Uterus (tissue), 2 donors: ENCODE measurements around the gene FOXC2.

Source experiments
- POLR2A ChIP-seq, 2 donors: fragments of 450-650 bp; IDR thresholded peaks; one replicate each; pipeline ENCODE4 v1.6.1; 2016; ENCODE audit warnings: antibody characterized with exemption in 2 of 2, mild to moderate bottlenecking in 1 of 2, moderate library complexity in 1 of 2
- TF ChIP-seq, protein P1 (sequence below), 4 experiments: fragments of 200-600 bp in 2 of 4; fragments of 450-650 bp in 2 of 4; sonication (generic) in 2 of 4; IDR thresholded peaks; one replicate each; pipeline ENCODE4 v1.5.1; 2016 to 2019; ENCODE audit warnings: antibody characterized with exemption in 4 of 4, mild to moderate bottlenecking in 2 of 4, moderate library complexity in 1 of 4

DNA sequence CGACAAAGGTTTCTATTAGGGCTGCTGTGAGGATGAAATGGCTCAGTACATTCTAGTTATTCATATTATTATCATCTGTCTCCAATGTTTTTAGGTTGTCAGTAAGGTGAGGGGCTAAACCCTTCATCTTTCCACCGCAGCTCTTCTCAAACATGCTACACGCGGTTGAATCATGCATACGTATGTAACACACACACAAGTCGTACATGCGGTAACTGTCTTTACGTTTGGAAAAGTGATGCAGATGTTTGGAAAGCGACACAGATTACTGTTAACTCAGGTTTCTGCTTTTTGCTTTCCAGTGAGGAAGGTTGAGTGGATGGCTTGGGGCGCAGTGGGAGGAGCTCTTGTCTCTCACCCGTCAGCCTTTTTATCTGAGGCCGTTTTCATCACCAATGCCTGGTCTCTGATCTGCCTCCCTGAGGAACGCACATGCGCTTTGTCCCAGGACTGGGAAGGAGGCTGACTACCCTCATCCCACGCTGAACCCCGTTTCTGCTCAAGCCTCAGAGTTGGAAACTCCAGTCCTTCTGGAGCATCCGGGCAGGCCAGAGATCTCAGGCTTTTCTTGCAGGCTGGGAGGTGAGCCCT is 8.6 kb downstream of the FOXC2 start:
- TF ChIP-seq, protein P1, sequence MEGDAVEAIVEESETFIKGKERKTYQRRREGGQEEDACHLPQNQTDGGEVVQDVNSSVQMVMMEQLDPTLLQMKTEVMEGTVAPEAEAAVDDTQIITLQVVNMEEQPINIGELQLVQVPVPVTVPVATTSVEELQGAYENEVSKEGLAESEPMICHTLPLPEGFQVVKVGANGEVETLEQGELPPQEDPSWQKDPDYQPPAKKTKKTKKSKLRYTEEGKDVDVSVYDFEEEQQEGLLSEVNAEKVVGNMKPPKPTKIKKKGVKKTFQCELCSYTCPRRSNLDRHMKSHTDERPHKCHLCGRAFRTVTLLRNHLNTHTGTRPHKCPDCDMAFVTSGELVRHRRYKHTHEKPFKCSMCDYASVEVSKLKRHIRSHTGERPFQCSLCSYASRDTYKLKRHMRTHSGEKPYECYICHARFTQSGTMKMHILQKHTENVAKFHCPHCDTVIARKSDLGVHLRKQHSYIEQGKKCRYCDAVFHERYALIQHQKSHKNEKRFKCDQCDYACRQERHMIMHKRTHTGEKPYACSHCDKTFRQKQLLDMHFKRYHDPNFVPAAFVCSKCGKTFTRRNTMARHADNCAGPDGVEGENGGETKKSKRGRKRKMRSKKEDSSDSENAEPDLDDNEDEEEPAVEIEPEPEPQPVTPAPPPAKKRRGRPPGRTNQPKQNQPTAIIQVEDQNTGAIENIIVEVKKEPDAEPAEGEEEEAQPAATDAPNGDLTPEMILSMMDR (IDR thresholded peaks at IDR 0.05) = no peak
- no peak for TF ChIP-seq POLR2A (IDR thresholded peaks at IDR 0.05)
